HepG2 (cell line): ENCODE measurements around the gene PKLR. TPM values are rescaled to one million over a fixed set of nuclear protein-coding genes. Genes with fewer than 3 reads are reported as not detected.

ENCODE experiments used
- GZF1 ChIP-seq: sonication (generic); formaldehyde crosslinking; IDR thresholded peaks from 2 replicates; pipeline ENCODE4 v1.5.1; 2020; ENCODE audit warnings: mild to moderate bottlenecking, missing genetic modification reagents
- KLF12 ChIP-seq: sonication (generic); formaldehyde crosslinking; IDR thresholded peaks from 2 replicates; pipeline ENCODE4 v1.4.0; 2020; ENCODE audit warnings: missing genetic modification reagents, borderline replicate concordance
- NR2F2 ChIP-seq: IDR thresholded peaks from 2 replicates; pipeline ENCODE4 v1.6.1; 2012; ENCODE audit warnings: low read depth, inconsistent platforms, borderline replicate concordance
- RBM22 ChIP-seq: fragments of 200-400 bp; formaldehyde crosslinking; optimal IDR thresholded peaks from 2 replicates; pipeline ENCODE3; 2017; ENCODE audit warnings: mild to moderate bottlenecking, low read length, moderate library complexity
- SALL2 ChIP-seq: sonication (generic); formaldehyde crosslinking; IDR thresholded peaks from 2 replicates; pipeline ENCODE4 v1.8.1; 2023; ENCODE audit warnings: mild to moderate bottlenecking, missing genetic modification reagents, inconsistent platforms
- SOX13 ChIP-seq, 3 experiments: fragments of 450-650 bp in 1 of 3; sonication (generic) in 1 of 3; formaldehyde crosslinking in 1 of 3; IDR thresholded peaks in 2 of 3; conservative IDR thresholded peaks in 1 of 3; 2 replicates each; pipeline versions ENCODE4 v1.5.0 to v1.6.1; 2016 to 2020; ENCODE audit warnings: antibody characterized with exemption in 1 of 3, mild to moderate bottlenecking in 1 of 3, missing compliant biosample characterization in 1 of 3, missing genetic modification reagents in 1 of 3, moderate library complexity in 1 of 3
- TOPORS ChIP-seq: sonication (generic); formaldehyde crosslinking; IDR thresholded peaks from 2 replicates; pipeline ENCODE4 v1.8.0; 2023; ENCODE audit warnings: mild to moderate bottlenecking, missing genetic modification reagents
- ZFY ChIP-seq: sonication (generic); formaldehyde crosslinking; IDR thresholded peaks from 2 replicates; pipeline ENCODE4 v1.4.0; 2020; ENCODE audit warnings: missing genetic modification reagents
- ZNF121 ChIP-seq: sonication (generic); formaldehyde crosslinking; IDR thresholded peaks from 2 replicates; pipeline ENCODE4 v1.5.0; 2020; ENCODE audit warnings: mild to moderate bottlenecking, missing genetic modification reagents
- ZNF652 ChIP-seq: IDR thresholded peaks from 2 replicates; pipeline ENCODE4 v1.6.1; 2016; ENCODE audit warnings: low read depth, borderline replicate concordance
- ZNF772 ChIP-seq: sonication (generic); formaldehyde crosslinking; IDR thresholded peaks from 2 replicates; pipeline ENCODE4 v1.5.0; 2020; ENCODE audit warnings: mild to moderate bottlenecking, missing genetic modification reagents
- polyA plus RNA-seq, 8 experiments: library from polyadenylated mRNA; depleted of rRNA in 3 of 8; stranded (reverse) in 7 of 8; unstranded in 1 of 8; fragments of >200 nt; fragmentation: Illumina TruSeq in 4 of 8; extraction: Trizol in 4 of 8; gene quantifications; 2 replicates each; pipeline versions ENCODE4 v1.2.1 to v1.2.3, GENCODE V29; 2011 to 2016; ENCODE audit warnings: low read depth in 4 of 8, missing spikeins in 1 of 8, mixed read lengths in 1 of 8; ENCODE audit not compliant: insufficient read depth in 1 of 8
- total RNA-seq, 5 experiments: library from RNA; depleted of rRNA; stranded (reverse); fragments of >200 nt; fragmentation: Illumina TruSeq; extraction: Trizol; gene quantifications; 2 replicates each; pipeline ENCODE4 v1.2.3, GENCODE V29; 2016; ENCODE audit warnings: low read depth in 1 of 5
- TF ChIP-seq, protein P1 (sequence below): sonication (generic); formaldehyde crosslinking; conservative IDR thresholded peaks from 2 replicates; pipeline ENCODE4 v1.8.0; 2022; ENCODE audit warnings: mild to moderate bottlenecking, moderate library complexity, missing genetic modification reagents
- TF ChIP-seq, protein P2 (sequence below): sonication (generic); formaldehyde crosslinking; IDR thresholded peaks from 2 replicates; pipeline ENCODE4 v1.4.0; 2020; ENCODE audit warnings: missing genetic modification reagents, borderline replicate concordance
- TF ChIP-seq, protein P3 (sequence below): sonication (generic); formaldehyde crosslinking; IDR thresholded peaks from 2 replicates; pipeline ENCODE4 v1.4.0; 2020; ENCODE audit warnings: mild to moderate bottlenecking, missing genetic modification reagents
- TF ChIP-seq, protein P4 (sequence below): IDR thresholded peaks from 2 replicates; pipeline ENCODE4 v1.6.1; 2016; ENCODE audit warnings: missing biosample characterization, missing genetic modification reagents, low read depth
- TF ChIP-seq, protein P5 (sequence below): sonication (generic); formaldehyde crosslinking; IDR thresholded peaks from 2 replicates; pipeline ENCODE4 v1.4.0; 2020; ENCODE audit warnings: mild to moderate bottlenecking, missing genetic modification reagents, borderline replicate concordance
- TF ChIP-seq, protein P6 (sequence below): sonication (generic); formaldehyde crosslinking; conservative IDR thresholded peaks from 2 replicates; pipeline ENCODE4 v1.4.0; 2020; ENCODE audit warnings: missing genetic modification reagents

Gene PKLR
- total and polyA plus RNA-seq, 2 of the 13 experiments (the other 11 are each of a cell fraction or from before 2014, with no cell fraction given): 10.3 to 29.3 TPM

DNA sequence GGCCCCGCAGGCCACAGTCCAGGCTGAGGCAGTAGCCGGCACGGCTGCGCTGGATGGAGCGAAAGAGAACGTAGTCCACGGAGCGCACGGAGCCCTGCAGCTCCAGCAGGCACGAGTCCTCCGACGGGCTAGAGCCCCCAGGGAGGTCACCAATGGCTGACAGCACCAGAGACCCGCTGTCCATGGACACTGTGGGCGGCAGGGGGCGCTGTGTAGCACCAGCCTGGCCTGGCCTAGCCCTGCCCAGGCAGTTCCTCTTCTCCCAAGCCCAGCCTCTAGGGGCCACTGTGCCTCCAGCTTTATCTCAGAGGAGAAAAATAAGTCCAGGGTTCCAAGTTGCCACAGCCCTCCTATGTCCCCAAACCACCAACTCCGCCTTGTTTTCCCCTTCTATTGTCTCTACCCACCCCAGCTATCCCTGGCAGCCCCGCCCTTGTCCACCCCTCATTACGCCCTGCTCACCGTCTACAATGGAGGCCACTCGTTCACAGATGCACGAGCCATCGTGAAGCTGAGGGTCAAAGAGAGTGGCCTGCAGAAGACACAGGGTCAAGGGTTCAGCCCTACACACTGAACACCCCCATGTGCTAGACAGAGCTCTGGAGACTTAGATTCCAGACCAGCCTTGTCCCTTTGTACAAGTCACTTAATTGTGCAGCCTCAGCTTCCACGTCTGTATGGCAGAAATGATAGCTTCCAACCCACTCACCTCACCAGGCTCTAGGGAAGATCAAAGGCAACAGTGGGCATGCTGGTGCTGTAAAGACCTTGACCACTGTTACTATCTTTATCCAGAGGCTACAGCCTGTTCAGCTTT lies 50.4 kb downstream of the PKLR start (continued):
- TF ChIP-seq, protein P1, sequence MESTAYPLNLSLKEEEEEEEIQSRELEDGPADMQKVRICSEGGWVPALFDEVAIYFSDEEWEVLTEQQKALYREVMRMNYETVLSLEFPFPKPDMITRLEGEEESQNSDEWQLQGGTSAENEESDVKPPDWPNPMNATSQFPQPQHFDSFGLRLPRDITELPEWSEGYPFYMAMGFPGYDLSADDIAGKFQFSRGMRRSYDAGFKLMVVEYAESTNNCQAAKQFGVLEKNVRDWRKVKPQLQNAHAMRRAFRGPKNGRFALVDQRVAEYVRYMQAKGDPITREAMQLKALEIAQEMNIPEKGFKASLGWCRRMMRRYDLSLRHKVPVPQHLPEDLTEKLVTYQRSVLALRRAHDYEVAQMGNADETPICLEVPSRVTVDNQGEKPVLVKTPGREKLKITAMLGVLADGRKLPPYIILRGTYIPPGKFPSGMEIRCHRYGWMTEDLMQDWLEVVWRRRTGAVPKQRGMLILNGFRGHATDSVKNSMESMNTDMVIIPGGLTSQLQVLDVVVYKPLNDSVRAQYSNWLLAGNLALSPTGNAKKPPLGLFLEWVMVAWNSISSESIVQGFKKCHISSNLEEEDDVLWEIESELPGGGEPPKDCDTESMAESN (CRISPR knock-in tag): no peak
- TF ChIP-seq, protein P2, sequence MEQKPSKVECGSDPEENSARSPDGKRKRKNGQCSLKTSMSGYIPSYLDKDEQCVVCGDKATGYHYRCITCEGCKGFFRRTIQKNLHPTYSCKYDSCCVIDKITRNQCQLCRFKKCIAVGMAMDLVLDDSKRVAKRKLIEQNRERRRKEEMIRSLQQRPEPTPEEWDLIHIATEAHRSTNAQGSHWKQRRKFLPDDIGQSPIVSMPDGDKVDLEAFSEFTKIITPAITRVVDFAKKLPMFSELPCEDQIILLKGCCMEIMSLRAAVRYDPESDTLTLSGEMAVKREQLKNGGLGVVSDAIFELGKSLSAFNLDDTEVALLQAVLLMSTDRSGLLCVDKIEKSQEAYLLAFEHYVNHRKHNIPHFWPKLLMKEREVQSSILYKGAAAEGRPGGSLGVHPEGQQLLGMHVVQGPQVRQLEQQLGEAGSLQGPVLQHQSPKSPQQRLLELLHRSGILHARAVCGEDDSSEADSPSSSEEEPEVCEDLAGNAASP: 0 out of 2 replicates have a peak, but pooled peaks have one; percentile 39
- TF ChIP-seq, protein P3, sequence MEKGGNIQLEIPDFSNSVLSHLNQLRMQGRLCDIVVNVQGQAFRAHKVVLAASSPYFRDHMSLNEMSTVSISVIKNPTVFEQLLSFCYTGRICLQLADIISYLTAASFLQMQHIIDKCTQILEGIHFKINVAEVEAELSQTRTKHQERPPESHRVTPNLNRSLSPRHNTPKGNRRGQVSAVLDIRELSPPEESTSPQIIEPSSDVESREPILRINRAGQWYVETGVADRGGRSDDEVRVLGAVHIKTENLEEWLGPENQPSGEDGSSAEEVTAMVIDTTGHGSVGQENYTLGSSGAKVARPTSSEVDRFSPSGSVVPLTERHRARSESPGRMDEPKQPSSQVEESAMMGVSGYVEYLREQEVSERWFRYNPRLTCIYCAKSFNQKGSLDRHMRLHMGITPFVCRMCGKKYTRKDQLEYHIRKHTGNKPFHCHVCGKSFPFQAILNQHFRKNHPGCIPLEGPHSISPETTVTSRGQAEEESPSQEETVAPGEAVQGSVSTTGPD (CRISPR knock-in tag): 0 out of 2 replicates have a peak, but pooled peaks have one; percentile 36
- TF ChIP-seq, protein P4, sequence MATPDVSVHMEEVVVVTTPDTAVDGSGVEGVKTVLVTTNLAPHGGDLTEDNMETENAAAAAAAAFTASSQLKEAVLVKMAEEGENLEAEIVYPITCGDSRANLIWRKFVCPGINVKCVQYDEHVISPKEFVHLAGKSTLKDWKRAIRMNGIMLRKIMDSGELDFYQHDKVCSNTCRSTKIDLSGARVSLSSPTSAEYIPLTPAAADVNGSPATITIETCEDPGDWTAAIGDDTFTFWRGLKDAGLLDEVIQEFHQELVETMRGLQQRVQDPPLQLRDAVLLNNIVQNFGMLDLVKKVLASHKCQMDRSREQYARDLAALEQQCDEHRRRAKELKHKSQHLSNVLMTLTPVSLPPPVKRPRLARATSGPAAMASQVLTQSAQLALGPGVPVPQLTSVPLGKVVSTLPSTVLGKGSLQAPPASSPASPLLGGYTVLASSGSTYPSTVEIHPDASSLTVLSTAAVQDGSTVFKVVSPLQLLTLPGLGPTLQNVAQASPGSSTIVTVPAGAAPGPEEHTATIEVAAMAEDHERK (CRISPR knock-in tag): no peak
- no peak for TF ChIP-seq SALL2 (CRISPR knock-in tag)
- TF ChIP-seq NR2F2: no peak; the same call in 1 of the 2 replicates
- TF ChIP-seq ZNF652 (CRISPR knock-in tag): no peak
- peak; percentile 63 for TF ChIP-seq ZFY (CRISPR knock-in tag)
- TF ChIP-seq TOPORS: no peak
- TF ChIP-seq RBM22: no peak
- TF ChIP-seq ZNF121: peak; percentile 83
- 0 out of 2 replicates have a peak, but pooled peaks have one; percentile 47 for TF ChIP-seq ZNF772 (CRISPR knock-in tag)
- peak; percentile 67; the same call in 1 of the 2 replicates for TF ChIP-seq KLF12 (CRISPR knock-in tag)
- no peak for TF ChIP-seq SOX13 (IDR thresholded peaks at IDR 0.05)
- peak in 1 of 2 experiments; percentile 28; a peak in 1 of 4 replicates for TF ChIP-seq SOX13 (CRISPR knock-in tag; conservative IDR thresholded peaks at IDR 0.05 in 1 of 2, IDR thresholded peaks at IDR 0.05 in 1 of 2)
- TF ChIP-seq, protein P5, sequence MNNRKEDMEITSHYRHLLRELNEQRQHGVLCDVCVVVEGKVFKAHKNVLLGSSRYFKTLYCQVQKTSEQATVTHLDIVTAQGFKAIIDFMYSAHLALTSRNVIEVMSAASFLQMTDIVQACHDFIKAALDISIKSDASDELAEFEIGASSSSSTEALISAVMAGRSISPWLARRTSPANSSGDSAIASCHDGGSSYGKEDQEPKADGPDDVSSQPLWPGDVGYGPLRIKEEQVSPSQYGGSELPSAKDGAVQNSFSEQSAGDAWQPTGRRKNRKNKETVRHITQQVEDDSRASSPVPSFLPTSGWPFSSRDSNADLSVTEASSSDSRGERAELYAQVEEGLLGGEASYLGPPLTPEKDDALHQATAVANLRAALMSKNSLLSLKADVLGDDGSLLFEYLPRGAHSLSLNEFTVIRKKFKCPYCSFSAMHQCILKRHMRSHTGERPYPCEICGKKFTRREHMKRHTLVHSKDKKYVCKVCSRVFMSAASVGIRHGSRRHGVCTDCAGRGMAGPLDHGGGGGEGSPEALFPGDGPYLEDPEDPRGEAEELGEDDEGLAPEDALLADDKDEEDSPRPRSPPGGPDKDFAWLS (CRISPR knock-in tag): no peak
- TF ChIP-seq, protein P6, sequence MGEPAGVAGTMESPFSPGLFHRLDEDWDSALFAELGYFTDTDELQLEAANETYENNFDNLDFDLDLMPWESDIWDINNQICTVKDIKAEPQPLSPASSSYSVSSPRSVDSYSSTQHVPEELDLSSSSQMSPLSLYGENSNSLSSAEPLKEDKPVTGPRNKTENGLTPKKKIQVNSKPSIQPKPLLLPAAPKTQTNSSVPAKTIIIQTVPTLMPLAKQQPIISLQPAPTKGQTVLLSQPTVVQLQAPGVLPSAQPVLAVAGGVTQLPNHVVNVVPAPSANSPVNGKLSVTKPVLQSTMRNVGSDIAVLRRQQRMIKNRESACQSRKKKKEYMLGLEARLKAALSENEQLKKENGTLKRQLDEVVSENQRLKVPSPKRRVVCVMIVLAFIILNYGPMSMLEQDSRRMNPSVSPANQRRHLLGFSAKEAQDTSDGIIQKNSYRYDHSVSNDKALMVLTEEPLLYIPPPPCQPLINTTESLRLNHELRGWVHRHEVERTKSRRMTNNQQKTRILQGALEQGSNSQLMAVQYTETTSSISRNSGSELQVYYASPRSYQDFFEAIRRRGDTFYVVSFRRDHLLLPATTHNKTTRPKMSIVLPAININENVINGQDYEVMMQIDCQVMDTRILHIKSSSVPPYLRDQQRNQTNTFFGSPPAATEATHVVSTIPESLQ: no peak
- no peak for TF ChIP-seq GZF1
